Measurements from ENCODE around the gene RBM33.

RBM33 gene

DNA sequence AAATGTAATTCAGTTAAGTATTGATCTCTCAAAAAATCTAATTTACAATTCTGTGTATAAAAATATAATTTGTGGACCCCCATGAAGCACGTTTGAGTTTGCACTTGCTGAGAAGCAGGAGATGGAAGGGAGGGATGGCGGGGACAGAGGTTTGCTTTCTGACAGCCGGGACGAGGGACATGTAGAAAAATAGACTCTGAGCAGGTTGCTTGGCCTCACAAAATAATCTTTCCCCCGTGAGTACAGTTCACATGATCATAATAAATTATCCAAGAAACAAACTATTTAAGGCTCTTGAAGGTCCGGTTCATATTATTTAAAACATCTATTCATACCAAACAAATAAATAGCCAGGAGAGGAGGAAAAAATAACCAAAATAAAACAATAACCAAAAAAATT, 157.8 kb downstream of the RBM33 start:
- no peak for DNase-seq

DNA sequence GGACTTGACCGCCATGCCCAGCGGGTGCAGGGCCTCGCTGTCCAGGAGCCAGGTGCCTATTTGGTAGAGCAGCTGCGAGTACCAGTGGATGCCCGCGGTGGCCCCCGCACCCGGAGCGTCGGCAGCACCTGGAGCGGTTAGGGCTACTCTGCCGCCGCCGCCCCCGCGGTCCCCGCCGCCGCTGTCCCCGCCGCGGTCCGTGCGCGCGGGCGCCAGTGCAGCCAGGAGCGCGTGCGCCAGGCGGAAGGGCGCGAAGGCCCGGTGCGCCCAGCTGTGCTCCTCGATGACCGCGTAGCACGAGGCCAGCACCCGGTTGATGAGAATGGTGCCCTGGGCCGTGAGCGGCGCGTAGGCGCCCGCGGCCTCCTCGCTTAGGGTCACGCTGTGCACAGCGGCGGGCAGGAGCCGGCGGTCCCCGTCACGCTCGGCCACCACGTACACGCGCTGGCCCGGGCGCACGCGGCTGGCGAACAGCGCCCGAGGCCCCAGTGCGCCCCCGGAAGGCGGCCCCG, 158.5 kb downstream of the RBM33 start:
- DNase-seq = no peak

DNA sequence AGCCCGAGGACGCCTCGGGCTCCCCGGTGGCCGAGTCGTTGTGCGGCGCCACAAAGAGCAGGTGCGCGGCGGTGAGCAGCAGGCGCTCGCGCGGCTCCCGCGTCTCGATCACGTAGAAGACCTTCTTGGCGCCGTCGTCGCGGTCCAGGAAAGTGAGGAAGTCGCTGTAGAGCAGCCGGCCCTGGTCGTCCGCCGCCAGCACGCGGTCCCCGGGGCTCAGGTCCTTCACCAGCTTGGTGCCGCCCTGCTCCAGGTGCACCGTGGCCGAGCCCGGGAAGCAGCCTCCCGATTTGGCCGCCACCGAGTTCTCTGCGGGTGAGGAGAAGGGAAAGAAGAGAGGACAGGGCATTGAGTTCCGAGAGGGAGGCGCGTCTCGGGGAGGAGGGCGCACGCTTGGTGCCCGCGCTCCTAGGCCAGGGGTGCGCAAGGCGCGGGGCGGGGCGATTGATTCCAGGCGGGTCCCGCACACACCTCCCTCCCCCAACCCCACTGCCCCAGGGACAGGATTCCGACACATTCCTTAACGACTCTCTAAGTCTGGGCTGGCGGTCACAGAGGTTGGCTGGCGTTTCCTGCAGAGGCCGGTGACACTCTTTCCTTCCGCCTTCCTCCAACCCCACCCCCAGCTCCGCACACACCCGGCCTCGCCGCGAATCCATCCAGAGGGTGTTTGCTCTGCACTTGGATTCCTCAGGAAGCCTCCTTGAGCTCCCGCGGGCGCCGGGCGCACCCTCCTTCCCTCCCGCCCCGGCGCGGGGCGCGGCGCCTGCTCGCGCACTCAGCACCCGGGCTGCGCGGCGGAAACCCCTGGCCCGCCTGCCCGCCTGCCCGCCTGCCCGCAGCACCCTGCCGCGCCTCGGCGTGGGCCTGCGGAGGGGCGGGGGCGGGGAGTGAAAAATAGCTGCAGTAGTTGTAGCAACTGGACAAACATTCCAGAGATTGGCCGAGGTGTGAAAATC, 159.2 kb downstream of the RBM33 start:
- no peak for DNase-seq

DNA sequence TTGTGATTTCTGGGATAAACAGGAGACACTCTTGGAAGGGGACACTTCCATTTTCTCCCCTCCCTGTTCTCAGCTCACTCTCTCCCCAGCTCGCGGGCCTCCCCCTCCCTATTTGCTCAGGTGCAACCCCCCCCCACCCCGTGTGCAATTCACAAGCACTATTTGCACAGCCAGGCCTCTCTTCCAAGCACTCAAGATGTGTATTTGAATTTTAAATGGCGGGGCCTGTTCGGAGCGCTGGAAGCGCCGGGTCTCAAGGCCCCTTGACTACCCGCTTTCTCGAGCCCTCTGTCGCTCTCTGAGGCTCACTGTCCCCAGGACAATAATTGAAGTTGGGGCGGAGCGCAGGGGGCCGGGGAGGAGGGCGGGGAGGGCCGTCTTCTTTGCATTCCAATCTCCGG, 160.0 kb downstream of the RBM33 start:
- no peak for DNase-seq

DNA sequence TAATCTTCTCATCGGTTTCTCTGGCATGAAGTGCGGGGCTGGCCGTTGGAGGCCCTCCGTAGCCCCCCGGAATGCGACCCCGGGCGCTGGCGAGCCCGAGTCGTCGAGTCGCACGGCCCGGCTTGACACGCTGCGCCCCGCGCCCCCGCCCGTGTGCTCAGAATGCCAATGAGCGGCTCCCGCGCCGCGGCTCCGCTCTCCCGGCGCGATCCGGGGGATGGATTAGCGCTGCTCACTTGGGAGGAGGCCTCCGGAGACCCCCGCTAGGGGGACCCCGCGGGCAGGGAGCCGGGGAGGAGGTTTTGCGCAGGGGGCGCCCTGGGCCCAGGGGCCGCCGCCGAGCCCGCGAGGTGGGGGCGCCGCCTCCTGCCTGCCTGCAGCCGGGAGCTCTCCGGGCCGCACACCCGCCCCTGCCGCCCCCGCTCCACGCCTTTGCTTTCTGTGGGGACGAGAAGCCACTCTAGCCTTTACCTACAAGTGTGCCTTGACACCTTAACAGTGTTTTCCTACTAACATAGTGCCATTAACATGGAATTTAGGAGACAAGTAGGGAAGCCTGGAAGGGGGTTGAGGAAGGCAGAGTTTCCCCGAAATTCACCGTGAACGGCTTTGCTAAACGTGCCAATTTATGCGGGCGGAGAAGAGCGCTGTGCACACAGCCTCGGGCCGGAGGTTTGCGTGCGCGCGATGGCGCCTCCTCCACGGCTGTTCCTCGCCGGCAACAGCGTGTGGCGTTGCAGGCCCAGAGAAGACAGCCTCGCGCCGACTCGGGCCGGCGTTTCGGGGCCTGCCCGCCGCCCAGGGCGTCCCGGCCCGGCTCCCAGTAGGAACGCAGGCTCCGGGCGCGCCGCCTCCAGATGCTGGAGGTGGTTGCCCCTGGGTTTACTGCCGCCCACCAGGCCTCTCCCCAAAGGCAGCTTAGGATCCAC, 160.7 kb downstream of the RBM33 start:
- DNase-seq = peak; percentile 52

DNA sequence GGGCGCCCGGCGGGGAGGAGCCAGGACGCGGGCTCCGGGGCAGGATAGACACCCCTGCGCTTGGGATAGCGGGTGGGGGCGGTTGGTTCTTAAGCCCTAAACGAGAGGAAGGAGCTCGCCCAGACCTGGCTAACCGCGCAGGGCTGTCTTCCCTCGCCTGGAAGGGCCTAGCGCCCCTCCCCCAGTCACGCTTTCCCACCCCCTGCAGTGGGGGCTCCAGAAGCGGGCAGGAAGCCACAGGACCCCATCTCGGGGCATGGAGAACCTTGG, 161.3 kb downstream of the RBM33 start:
- DNase-seq = no peak

DNA sequence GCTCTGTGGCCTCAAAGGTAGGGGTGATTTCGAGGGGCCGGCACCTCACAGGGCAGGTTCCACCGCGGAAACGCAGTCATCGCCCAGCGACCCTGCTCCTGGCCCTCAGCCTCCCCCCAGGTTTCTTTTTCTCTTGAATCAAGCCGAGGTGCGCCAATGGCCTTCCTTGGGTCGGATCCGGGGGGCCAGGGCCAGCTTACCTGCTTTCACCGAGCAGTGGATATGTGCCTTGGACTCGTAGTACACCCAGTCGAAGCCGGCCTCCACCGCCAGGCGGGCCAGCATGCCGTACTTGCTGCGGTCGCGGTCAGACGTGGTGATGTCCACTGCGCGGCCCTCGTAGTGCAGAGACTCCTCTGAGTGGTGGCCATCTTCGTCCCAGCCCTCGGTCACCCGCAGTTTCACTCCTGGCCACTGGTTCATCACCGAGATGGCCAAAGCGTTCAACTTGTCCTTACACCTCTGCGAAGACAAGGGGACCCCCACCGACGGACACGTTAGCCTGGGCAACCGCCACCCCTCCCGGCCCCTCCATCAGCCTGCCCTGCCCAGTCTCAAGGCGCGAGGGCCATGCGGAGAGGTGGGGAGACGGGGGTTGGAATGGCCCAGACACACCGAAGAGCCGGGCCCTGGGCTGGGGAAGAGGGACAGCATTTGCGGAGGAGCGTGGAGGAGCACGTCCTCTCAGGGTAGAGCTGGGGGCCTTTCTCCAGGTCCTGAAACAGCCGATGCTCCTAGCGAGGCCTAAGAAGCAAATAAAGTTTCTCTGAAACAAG, 161.8 kb downstream of the RBM33 start:
- no peak for DNase-seq

GRCh38 chr7:155807065-155807671, 162.7 kb downstream of the RBM33 start:
- DNase-seq = no peak

DNA sequence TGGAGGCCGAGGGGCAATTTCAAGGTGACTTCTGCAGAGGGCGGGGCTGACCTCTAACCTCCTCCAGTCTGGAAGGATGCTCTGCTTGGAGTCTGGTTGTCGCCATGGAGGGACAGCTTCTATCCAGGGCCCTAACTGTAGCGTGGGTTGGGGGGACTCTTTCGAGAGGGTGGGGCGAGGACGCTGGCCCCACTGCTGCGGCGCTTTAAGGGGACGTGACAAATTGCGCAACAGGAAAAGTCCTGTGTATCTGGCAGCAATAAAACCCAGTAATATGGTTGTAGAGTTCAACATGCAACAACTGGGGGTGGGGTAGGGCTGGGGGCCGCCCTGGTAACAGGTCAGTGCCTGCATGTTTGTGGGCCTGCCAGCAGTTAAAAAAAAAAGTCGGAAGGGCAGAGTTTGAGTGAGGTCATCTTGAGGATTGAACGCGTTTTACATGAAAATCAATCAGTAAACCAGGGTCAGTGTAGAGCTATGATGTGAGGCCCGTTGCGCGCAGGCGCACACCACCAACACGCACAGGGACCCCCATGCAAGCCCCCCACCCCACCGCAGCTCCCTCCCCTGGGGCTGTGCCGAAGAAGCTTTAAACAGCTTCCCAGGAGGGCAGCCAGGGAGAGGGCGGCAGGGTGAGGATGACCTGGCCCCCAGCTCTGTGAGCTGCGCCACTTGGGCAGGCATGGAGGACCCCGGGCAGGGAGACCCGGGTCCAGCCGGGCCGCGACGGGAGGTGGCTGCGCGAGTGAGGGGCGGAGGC, 163.5 kb downstream of the RBM33 start:
- DNase-seq = no peak

GRCh38 chr7:155808549-155809331, 164.3 kb downstream of the RBM33 start:
- no peak for DNase-seq

DNA sequence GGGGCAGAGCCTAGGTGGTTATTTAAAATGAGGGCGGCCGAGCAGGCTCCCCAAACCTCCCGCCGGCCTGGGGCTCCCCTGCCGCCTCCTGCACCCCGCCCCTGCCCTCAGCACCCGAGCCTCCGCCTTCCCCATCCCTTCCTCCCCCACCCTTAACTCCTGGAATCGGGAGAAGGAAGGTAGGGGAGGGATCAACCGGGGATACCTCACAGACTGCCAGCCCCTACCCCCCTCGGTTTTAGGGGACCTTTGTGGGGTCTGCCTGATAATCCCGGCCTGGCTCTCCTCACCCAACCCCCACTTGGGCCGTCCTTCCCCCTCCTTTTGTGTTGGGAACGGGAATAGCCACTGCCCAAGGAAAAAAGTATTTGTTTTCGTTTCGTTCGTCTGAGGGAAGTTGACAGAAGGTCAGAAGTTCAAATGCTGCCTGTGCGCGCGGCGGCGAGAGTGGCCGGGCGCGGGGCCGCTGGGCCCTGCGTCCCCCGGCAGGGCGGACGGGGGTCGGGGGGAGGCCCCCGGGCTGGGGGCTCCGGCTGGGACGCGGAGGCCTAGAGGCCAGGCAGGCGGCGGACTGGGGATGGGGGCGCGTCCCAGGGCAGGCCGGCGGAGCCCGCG, 165.0 kb downstream of the RBM33 start:
- no peak for DNase-seq

- DNase-seq = no peak
Measured at GRCh38 chr7:155809947-155810769, 165.7 kb downstream of the RBM33 start.

GRCh38 chr7:155810770-155811559, 166.5 kb downstream of the RBM33 start:
- DNase-seq = no peak

GRCh38 chr7:155811560-155811894, 167.1 kb downstream of the RBM33 start:
- DNase-seq = no peak

GRCh38 chr7:155811895-155812761, 167.7 kb downstream of the RBM33 start, which contains the start of gene SHH:
SHH (minus strand) TSS chr7:155812463; CDS start chr7:155812122, 341 bp downstream.
- no peak for DNase-seq

- DNase-seq = no peak
Measured at GRCh38 chr7:155813125-155813524, 168.7 kb downstream of the RBM33 start.

DNA sequence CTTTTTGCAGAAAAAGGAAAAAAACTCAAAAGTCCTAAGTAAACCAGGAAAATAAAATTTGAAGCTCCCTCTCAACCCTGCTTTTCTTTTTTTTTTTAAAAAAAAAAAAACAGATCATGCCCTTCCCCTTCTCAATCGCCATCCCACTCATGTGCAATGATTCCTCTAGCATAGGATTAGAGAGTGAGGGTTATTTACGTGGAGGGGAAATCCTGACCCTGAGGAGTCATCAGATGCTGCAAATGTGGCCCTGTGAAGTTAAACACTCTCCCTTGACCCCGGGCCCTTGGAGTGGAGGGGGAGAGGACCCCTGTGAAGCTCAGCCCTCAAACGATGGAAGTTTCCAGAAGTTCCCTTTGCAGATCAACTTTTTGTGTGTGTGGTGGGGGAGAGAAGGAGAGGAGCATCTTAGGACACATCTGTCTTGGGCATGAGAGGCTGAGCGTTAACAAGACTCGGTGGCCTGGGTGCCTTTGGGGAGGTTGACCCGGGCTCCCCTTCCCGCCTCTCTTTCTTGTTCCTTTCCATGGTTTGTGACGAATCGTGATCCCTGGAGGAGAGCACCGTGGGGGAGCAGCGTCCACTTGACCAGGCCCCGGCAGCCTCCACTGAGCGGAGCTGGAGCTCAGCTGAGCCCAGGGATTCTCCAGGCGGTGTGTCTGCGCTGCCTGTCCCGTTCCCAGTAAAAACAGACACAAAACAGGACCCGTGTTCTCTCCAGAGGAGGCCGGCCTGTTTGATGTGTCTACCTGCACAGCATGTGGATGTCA, 169.3 kb downstream of the RBM33 start:
- no peak for DNase-seq

Measured in activated naive CD4-positive, alpha-beta T cell treated with anti-CD3 and anti-CD28 coated beads, Interleukin-2, amount 50 U/mL, for 16 hours (primary cell).